SU-DHL-6 (cell line): Measurements from ENCODE around the gene INSIG2.

Source experiments
- H2AFZ ChIP-seq: fragments of 200-600 bp; sonication (generic); 2 replicates; pipeline ENCODE4 v1.6.1; 2014; ENCODE audit warnings: low read depth, mild to moderate bottlenecking, moderate library complexity, mixed read lengths, antibody characterized with exemption, low read length; ENCODE audit not compliant: severe bottlenecking
- H3F3A ChIP-seq: fragments of 200-600 bp; shearing (Covaris generic); 2 replicates; pipeline ENCODE4 v1.6.0; 2016; ENCODE audit warnings: antibody characterized with exemption, mild to moderate bottlenecking; ENCODE audit not compliant: insufficient read depth
- H3K27ac ChIP-seq: fragments of 200-600 bp; sonication (generic); 2 replicates; pipeline ENCODE4 v1.5.1; 2016; ENCODE audit warnings: low read depth, mild to moderate bottlenecking, low read length, moderate library complexity, mixed read lengths
- H3K27me3 ChIP-seq: fragments of 200-600 bp; sonication (generic), shearing (Covaris generic); 2 replicates; pipeline ENCODE4 v1.6.0; 2014; ENCODE audit warnings: mild to moderate bottlenecking, low read length
- H3K36me3 ChIP-seq: fragments of 200-600 bp; sonication (generic); 2 replicates; pipeline ENCODE4 v1.6.1; 2014; ENCODE audit warnings: mild to moderate bottlenecking, low read length, mixed read lengths
- H3K4me2 ChIP-seq: fragments of 300-600, 200-600 bp; shearing (Covaris generic), sonication (generic); 2 replicates; pipeline ENCODE4 v1.6.0; 2014; ENCODE audit warnings: low read length, low read depth, mild to moderate bottlenecking; ENCODE audit not compliant: poor library complexity, severe bottlenecking
- H3K4me3 ChIP-seq: fragments of 200-600 bp; sonication (generic); 2 replicates; pipeline ENCODE4 v1.5.1; 2014; ENCODE audit warnings: antibody characterized with exemption, low read length, mild to moderate bottlenecking, mixed read lengths; ENCODE audit not compliant: insufficient read depth, poor library complexity, severe bottlenecking
- H3K79me2 ChIP-seq: fragments of 200-600 bp; sonication (generic); 2 replicates; pipeline ENCODE4 v1.6.1; 2014; ENCODE audit warnings: mild to moderate bottlenecking, low read length, moderate library complexity; ENCODE audit not compliant: insufficient read depth
- H3K9ac ChIP-seq: fragments of 200-600 bp; sonication (generic); 2 replicates; pipeline ENCODE4 v1.7.0; 2014; ENCODE audit warnings: mild to moderate bottlenecking, low read length
- H3K9me2 ChIP-seq: fragments of 200-600 bp; sonication (generic); replicated peaks from 2 replicates; pipeline ENCODE4 v1.6.1; 2014; ENCODE audit warnings: low read length; ENCODE audit not compliant: insufficient read depth
- H3K9me3 ChIP-seq: fragments of 200-600 bp; sonication (generic); 2 replicates; pipeline ENCODE4 v1.6.1; 2014; ENCODE audit warnings: low read length, mixed read lengths; ENCODE audit not compliant: insufficient read depth
- H4K20me1 ChIP-seq: fragments of 200-600 bp; sonication (generic); 2 replicates; pipeline ENCODE4 v1.6.1; 2014; ENCODE audit warnings: low read depth, mild to moderate bottlenecking, antibody characterized with exemption, low read length, moderate library complexity, mixed read lengths
- EZH2phosphoT487 ChIP-seq: fragments of 200-600 bp; sonication (generic), shearing (Covaris generic); conservative IDR thresholded peaks from 2 replicates; pipeline ENCODE4 v1.6.1; 2018; ENCODE audit warnings: mild to moderate bottlenecking, antibody characterized with exemption, low read length, moderate library complexity, mixed read lengths
- TF ChIP-seq, protein P1 (sequence below): fragments of 200-600 bp; sonication (generic); IDR thresholded peaks from one replicate; pipeline ENCODE4 v1.5.1; 2017; ENCODE audit warnings: antibody characterized with exemption, mild to moderate bottlenecking, low read length, moderate library complexity; ENCODE audit not compliant: insufficient read depth, poor library complexity, severe bottlenecking

Gene INSIG2

DNA sequence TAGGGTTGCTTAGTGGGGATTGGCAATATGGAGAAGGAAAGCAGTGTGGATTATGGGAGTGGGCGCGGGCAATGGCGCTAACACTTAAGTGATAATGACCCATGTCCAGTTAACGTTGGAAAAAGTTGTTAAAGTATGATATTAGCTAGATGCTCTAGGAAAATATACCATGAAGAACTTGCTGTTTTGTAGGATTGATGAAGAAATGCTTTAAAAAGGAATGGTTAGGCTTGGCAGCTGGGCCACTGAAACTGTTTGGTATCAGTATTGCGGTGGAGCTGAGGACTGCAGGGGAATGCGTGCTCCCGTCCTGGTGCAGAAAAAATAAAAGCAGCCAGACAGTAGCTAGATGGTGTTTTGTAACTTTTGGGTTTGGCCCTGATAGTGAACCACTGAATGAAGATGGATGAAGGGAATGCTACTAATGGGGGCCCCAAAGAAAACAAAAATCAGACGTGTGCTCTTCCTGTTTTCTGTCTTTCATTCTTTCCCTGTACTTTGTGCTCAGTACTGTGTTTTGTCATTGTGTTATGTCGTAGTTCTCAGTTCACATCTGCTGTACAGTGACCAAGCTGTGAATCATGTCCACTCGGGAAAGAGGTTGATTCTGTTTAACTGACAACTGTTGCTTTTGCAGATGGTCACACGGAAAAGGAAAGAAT lies 999 bp downstream of the INSIG2 start:
- Histone ChIP-seq H2AFZ (peak overlapping the region; percentile 77), H3K36me3 (no peaks in the 10 kb centered on the region), H3F3A (0 out of 2 replicates have a peak, but pooled peaks cover 8% of the 10 kb centered on the region), H3K27ac (no peak overlapping the region), H3K27me3 (no peaks in the 10 kb centered on the region), H3K9me3 (no peaks in the 10 kb centered on the region), H3K4me2 (peak overlapping the region; percentile 97), H3K79me2 (peaks cover 45% of the 10 kb centered on the region), H3K4me3 (peak overlapping the region; percentile 99), H4K20me1 (peaks cover 25% of the 10 kb centered on the region), H3K9me2 (no peaks in the 10 kb centered on the region), H3K9ac (peak overlapping the region; percentile 94)
- TF ChIP-seq, protein P1, sequence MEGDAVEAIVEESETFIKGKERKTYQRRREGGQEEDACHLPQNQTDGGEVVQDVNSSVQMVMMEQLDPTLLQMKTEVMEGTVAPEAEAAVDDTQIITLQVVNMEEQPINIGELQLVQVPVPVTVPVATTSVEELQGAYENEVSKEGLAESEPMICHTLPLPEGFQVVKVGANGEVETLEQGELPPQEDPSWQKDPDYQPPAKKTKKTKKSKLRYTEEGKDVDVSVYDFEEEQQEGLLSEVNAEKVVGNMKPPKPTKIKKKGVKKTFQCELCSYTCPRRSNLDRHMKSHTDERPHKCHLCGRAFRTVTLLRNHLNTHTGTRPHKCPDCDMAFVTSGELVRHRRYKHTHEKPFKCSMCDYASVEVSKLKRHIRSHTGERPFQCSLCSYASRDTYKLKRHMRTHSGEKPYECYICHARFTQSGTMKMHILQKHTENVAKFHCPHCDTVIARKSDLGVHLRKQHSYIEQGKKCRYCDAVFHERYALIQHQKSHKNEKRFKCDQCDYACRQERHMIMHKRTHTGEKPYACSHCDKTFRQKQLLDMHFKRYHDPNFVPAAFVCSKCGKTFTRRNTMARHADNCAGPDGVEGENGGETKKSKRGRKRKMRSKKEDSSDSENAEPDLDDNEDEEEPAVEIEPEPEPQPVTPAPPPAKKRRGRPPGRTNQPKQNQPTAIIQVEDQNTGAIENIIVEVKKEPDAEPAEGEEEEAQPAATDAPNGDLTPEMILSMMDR: no peak
- TF ChIP-seq EZH2phosphoT487: no peak

DNA sequence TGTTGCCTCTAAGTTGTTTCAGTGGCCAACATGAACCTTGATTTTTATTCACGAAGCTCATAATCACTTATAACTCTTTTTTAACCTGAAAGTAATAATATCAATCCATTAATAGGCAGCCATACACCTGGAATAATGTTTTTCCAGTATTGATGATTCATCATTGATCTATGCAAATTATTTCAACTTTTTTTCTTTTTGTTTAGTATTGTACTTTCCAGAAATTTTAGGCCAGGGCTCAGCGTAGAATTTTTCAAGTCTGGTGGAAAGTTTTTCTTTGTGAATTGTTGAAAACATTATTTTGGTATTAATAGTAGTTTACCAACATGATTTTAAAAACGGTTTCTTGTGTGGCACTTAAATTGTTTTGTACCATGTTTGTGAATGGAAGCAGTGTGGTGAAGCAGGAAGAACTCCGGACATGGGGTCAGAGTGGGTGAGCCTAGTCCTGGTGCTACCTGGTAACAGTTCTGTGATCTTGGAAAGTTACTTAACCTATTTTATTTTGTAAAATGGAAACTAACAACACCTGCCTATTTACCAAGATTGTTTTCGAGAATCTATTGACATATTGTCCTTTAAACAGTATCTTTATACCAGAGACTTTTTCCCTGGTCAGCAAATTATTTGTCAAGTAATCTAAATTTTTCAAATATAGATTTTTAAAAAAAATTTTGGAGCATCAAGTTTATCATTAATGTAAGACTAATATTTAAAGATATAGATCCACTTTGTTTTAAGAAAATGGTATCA lies 2.3 kb downstream of the INSIG2 start:
- H3F3A ChIP-seq: 0 out of 2 replicates have a peak, but pooled peaks cover 8% of the 10 kb centered on the region
- TF ChIP-seq, protein P1: no peak
- no peak for TF ChIP-seq EZH2phosphoT487
- no peaks in the 10 kb centered on the region for H3K36me3 ChIP-seq
- no peak overlapping the region for H3K27ac ChIP-seq
- no peaks in the 10 kb centered on the region for H3K27me3 ChIP-seq
- peaks cover 31% of the 10 kb centered on the region for H4K20me1 ChIP-seq
- H3K79me2 ChIP-seq: peaks cover 56% of the 10 kb centered on the region
- peak overlapping the region; percentile 97 for H3K4me2 ChIP-seq
- no peak overlapping the region for H3K4me3 ChIP-seq
- H3K9me3 ChIP-seq: no peaks in the 10 kb centered on the region
- no peak overlapping the region for H2AFZ ChIP-seq
- no peaks in the 10 kb centered on the region for H3K9me2 ChIP-seq
- no peak overlapping the region for H3K9ac ChIP-seq

DNA sequence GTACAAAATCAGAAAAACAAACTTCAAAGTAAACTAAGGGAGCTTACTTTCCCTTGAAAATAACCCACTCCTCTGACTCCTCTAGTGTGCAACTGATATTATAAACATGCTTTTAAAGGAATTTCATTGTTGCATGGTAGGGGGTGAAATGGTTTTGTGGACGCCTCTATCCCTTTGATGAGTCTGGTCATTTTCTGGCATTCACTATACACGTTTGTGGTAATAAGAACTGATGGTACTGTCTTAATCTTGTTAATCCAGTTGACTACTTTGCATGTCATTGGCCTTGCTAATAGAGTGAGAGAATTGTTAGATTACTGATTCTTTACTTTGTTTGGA lies 2.8 kb downstream of the INSIG2 start:
- Histone ChIP-seq H3K9me3 (no peaks in the 10 kb centered on the region), H2AFZ (no peak overlapping the region), H4K20me1 (peaks cover 35% of the 10 kb centered on the region), H3K79me2 (peaks cover 60% of the 10 kb centered on the region), H3K9me2 (no peaks in the 10 kb centered on the region), H3K27me3 (no peaks in the 10 kb centered on the region), H3K4me2 (peak overlapping the region; percentile 97), H3K36me3 (no peaks in the 10 kb centered on the region), H3K4me3 (no peak overlapping the region), H3K27ac (no peak overlapping the region), H3K9ac (no peak overlapping the region), H3F3A (0 out of 2 replicates have a peak, but pooled peaks cover 8% of the 10 kb centered on the region)
- TF ChIP-seq EZH2phosphoT487: no peak
- TF ChIP-seq, protein P1: no peak
